HG03565 (cell line): Measurements from ENCODE around the gene L2HGDH.

Experiments used
- ATAC-seq: cut with Tn5 transposase; IDR thresholded peaks from one replicate; pipeline ENCODE4 v1.9.1; 2021; ENCODE audit warnings: mild to moderate bottlenecking, moderate library complexity; ENCODE audit not compliant: unreplicated experiment

The L2HGDH gene

GRCh38 chr14:50231475-50232275 lies 80.4 kb downstream of the L2HGDH start, which contains the start of gene SOS2:
SOS2 (minus strand) TSS chr14:50231578; CDS start chr14:50231283, 295 bp downstream.
- ATAC-seq, result peak; percentile 65

DNA sequence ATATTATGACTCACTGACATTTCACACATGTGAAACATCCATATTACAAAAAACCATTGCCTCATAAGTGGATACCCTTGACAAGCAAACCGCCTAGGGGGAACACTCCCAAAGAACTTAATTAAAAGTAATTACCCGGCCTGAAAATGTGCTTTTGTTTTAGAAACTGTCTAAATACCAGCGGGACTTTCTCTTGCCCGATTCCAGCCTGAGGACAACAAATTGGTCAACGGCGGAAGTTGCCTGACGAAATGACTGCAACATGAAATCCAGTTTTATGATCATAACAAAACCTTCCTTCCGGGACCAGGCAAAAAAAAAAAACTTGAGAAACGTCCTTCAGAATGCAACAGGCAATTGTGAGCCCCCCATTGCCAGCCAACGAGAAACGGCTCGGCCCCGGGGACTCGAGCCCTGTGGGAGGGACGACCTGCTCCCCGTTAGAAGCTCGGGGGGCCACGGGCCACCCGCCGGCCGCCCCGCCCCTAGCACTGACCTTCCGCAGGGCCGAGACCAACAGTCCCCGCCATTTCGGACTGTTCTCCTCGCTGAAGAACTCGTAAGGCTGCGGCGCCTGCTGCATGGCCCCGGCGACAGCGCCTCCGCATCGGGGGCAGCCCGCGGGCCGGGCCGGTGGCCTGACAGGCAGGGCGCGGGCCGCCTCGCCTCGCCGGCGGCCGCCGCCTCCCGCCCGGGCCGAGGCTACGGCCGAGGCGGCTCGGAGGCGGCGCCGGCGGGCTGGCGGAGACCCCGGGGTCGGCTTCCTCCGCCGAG lies 81.1 kb downstream of the L2HGDH start:
- peak; percentile 22 for ATAC-seq

GRCh38 chr14:50230401-50230700 lies 81.7 kb downstream of the L2HGDH start:
- ATAC-seq, result no peak

- ATAC-seq, result no peak
Observed at GRCh38 chr14:50229681-50230080, 82.3 kb downstream of the L2HGDH start.

- no peak for ATAC-seq
Observed at GRCh38 chr14:50228313-50228712, 83.7 kb downstream of the L2HGDH start.

DNA sequence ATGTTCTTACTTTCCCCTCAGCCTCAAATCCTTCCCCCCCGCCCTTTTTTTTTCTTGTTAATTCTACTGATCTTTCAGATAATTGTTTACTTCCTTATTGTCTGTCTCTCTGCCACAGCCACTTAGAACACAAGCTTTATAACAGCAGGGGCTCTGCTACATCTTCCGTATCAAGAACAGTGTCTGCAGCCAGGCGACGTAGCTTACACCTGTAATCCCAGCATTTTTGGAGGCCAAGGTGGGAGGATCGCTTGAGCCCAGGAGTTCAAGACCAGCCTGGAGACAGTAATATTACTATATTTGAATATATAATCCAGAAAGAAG lies 86.1 kb downstream of the L2HGDH start:
- ATAC-seq, result no peak

GRCh38 chr14:50225067-50225973 lies 86.7 kb downstream of the L2HGDH start:
- no peak for ATAC-seq

GRCh38 chr14:50222055-50222613 lies 89.9 kb downstream of the L2HGDH start:
- no peak for ATAC-seq

GRCh38 chr14:50218501-50218900 lies 93.5 kb downstream of the L2HGDH start:
- no peak for ATAC-seq

GRCh38 chr14:50215416-50215815 lies 96.6 kb downstream of the L2HGDH start:
- no peak for ATAC-seq

DNA sequence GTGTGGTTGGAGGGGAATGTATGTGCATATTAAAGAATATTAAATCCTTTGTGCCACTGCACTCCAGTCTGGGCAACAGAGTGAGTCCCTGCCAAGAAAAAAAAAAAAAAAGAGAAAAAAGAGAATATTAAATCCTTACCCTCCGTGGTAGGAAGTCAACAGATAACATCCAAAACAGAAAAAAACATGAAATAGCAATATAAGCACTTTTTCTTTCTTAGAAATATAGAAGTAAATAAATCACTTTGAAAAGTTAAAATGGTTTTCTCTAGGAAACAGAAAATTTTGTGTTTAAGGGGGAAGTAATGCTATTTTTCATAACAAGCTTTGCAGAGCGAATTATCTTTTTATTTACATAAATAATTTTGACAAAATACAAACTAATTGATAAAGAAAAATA lies 98.2 kb downstream of the L2HGDH start:
- no peak for ATAC-seq

DNA sequence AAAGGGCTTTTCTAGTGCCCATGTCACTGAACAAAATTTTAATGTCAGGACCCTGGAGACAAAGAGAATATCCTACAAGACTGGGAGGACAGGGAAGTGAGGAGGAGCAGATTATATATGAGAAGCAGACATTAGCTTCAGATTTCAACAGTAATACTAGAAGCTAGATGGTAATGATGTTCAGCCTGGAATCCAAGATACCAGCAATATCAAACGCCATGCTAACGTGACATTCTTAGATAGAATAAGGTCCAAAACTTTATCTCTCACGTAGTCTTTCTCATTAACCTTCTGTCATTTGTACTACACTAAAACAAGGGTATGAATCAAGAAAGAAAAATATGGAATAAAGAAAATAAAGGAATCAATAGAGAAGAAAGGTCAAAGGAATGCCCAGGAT lies 99.3 kb downstream of the L2HGDH start:
- no peak for ATAC-seq

- ATAC-seq, result no peak
Observed at GRCh38 chr14:50210074-50210473, 102.0 kb downstream of the L2HGDH start.

DNA sequence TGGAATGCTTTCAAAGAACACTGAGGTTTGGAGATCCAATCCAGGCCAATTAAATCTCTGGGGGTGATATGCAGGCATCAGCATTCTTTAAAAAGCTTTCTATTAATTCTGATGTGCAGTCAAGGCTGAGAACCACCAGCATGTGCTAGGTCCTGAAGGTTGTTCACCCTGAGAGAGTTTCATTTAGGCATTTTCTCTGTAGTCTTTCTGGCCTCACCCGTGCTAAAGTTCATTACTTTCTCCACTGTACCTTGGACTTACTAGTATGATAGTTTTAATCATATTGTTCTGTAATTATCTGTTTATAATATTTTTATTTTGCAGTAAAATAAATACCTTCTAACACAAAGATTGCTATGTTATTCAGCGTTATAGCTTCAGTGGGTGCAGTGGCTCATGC lies 113.5 kb downstream of the L2HGDH start:
- ATAC-seq, result no peak

- no peak for ATAC-seq
Observed at GRCh38 chr14:50191499-50191898, 120.5 kb downstream of the L2HGDH start.
